SK-N-DZ (cell line): ENCODE data around the gene MYEF2.

Experiments used
- DNase-seq: peaks from one replicate; pipeline ENCODE4 v3.0.0-alpha.2; 2015; ENCODE audit warnings: low spot score

Gene MYEF2

DNA sequence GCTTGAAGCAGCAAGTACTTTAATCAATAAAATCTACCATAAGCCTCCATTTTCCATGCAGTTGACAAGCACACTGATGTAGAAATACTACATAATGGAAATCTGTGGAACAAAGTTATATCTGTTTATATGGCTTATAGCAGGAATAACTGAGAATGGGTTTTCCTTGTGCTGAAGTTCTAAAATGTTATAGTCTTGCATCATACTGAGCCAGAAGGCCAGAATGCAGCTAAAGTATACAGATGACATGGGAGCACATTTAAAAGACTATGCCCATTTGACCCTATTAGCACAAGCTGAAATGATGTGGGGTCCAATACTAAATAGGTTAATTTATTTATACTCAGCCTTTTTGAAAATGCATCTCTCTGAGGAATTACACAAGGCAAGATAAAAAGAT lies 32.2 kb downstream of the MYEF2 start:
- DNase-seq: no peak

DNA sequence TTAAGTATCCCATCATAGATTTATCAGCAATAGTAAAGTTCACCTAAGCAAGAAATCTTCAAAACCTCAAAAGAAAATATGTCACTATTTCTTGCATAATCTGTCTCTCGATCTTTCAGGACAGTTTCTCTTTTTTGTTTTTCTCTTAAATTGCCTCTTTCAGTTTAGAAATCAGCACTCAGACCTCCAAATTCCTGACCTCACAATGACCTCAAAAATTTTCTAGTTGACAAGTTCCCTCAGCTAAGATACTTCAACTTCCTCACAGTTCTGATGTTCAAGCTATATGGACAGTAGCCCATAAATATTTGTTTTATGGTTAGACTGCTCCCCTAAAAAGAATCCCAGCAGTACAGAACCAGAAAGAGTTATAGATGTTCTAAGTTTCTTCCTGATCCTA lies 33.2 kb downstream of the MYEF2 start:
- DNase-seq: no peak

DNA sequence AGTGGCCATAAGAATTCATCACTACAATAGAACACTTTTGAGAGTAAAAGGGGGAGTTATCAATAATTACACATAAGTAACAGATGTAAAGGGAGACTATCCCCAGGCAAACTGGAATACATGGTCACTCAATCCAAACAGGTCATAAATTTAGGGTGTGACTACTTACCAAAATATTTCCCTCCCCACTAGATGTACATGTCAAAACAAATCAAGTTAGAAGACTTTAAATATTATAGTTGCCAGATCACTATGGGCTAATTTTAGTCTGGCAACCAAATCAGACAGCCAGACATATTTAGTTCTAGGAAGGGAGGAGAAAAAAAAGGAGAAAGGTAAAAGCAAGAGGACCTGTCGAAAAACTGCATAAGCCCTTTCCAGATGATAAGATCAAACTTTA lies 34.2 kb downstream of the MYEF2 start:
- DNase-seq: peak; percentile 67

DNA sequence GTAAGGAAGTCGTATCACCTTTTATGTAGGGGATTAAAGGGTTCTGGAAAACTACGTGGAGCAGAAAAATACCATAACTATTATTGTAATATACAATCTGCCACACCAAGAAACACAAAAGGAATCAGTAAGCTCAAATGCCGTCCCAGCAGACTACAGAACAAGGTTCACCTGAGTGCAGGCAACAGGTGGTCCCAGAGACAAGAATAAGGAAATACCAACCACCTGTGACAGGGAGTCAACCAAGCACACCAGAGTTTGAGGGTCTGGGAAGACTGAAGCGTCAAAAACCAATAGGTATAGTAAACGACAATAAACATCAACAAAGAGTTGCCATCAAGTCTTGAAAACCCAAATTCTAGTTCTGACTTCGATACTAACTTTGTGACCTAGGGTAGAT lies 45.2 kb downstream of the MYEF2 start:
- DNase-seq: no peak

DNA sequence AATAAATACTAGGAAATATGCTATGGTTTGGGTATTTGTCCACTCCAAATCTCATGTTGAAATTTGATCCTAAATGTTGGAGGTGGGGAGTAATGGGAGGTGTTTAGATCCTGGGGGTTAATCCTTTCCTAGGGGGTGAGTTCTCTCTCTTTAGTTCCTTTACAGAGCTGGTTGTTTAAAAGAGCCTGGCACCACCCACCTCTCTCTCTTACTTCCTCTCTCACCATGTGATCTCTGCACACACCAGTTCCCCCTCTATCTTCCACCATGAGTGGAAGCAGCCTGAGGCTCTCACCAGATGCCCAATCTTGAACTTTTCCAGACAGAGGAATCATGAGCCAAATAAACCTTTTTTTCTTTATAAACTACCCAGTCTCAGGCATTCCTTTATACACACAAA lies 46.8 kb downstream of the MYEF2 start:
- DNase-seq: no peak

DNA sequence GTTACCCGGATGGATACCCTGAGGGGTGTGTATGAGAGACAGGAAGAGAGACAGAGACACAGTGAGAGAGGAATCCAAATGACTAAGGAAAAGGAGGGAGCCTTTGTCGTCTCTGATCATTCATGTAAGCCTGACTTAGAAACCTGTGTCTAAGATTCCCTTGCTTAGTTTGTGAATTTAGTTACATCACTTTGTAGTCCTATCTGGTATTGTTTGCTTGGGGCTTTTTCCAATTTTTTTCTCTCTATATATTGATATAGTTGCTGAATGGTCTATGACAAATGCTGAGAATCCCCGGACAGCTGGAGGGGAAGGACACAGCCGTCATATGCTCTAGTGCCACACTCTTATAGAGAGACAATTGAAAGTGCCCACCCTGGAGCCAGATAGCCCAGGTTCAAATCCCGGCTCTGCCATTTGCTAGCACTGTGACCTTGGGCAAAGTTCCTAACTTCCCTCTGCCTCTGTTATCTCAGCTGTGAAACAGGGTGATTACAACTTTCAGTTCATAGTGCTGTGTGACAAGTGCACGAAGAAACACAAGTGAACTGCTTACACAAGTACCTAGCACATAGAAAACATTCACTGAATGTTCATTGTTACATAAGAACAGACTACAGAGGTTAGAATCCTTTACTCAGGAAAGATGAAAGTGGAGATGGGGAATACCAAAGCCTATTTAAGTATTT lies 51.3 kb downstream of the MYEF2 start:
- no peak for DNase-seq

DNA sequence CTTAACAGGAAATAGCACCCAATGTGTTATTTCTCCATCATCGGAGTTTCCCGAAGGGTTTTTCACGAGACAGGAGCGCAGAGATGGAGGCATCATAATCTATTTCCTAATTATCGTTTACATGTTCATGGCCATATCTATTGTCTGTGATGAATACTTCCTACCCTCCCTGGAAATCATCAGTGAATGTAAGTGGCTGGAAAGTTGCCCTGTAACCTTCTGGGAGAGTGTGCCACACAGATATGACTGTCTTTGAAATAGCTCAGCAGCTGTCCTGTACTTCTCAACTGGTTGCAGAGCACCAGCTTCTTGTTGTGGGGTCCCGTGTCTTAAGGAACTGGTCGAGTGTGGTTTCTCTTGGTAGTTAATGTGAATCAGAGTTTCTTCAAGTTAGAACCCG lies 56.2 kb downstream of the MYEF2 start:
- DNase-seq: no peak

DNA sequence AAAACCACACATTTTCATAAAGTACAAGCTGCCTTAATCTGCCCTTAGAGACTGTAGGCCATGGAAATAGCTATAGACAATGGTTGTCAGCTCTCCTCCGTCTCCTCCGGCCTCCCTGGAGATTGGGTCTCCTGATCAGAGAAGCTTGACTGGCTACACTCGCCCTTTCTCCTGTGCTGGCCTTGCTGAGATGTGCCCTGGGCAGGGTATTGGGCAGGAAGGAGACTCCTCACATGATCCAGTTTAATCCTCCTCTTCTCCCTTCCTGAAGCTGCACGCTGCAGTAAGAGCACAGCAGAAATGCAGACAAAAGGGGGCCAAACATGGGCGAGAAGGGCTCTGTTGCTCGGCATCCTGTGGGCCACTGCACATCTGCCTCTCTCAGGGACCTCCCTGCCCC lies 57.4 kb downstream of the MYEF2 start, which contains the start of gene SLC24A5:
TSS of gene SLC24A5 (plus strand) at position 246 of the 400 bp plus-strand sequence. CDS start at position 301, 55 bp downstream.
- no peak for DNase-seq

DNA sequence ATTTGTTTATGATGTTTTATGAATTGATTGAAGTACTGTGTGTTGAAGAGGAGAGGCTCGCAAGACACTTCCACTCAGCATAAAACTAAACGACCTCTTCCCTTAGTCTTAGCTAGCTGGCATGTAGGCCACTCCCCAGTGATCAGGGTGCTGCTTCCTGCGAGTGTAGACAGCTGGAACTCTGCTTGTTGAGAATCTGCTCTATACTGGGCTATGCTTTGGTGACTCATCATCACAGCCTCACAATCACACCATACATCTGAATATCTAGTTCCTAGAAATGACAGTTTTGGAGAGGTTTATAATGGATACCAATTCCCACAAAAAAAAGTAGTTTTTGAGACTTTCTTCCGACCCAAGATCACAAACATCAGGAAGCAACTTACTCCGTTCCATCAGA lies 58.8 kb downstream of the MYEF2 start:
- no peak for DNase-seq

DNA sequence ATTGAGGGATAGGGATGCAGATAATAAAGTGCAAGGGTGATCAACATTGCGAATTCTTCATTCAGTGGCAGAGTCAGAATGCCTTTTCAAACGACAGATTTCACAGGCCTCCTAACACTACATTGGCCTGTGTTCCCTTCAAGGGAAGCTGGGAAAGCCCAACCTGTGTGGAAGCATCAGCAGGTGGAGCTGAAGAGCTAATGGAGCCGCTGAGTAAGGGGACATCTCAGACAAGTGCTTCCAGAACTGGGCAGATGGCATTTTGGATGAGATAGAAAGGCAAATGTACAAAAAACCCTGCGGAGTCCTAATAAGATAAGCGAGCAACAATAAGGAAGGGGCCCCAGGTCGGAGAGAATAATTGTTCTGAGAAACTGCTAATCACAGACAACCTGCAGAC lies 65.9 kb downstream of the MYEF2 start:
- peak; percentile 79 for DNase-seq

DNA sequence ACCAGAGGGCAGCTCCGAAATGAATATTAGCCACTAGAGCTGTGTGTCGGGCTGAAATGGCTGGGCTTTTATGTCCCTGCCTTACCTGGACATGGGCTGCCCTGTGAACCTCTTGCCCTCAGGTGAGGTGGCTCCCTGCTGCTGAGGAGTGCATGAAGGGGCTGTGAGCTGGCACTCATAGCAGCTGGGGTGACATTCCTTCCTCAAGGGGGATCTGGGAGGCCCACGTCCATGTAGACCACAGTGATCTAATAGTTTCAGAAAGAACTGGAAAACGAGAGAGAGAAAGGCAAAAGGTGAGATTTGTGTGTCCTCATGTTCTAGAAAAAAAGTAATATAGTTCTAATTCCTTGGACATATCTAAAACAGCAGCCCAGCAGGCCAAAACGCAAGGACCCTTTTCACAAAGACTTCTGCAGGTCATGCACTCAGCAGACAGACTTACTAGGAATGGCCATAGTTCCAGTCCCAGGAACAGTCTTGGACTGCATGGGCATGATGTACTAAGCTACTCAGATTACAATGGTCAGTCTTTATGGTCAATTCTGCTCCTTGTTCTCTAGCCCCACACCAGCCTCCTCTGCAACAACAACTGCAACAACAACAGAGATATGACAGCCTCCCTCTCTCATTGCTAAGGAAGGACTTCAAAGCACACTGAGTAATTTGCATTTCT lies 68.1 kb downstream of the MYEF2 start:
- no peak for DNase-seq

DNA sequence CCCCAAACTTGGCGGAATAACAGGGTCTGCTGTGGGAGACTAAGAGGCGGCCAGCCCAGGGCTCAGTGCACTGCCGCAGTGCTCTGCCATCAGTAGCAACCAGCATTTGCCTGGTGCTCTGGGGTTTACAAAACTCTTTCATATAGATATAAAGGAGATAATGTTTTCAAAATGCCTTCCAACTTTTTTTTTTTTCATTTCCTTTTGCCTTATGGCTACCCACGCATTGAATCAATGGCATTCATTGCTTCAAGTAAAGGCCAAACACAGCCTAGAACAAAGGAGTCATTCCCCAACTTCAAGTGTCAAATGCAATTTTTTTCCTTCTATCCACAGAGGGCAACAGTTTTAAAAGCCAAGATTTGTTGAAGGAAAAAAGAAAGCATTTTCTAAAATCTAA lies 68.9 kb downstream of the MYEF2 start:
- DNase-seq: no peak

DNA sequence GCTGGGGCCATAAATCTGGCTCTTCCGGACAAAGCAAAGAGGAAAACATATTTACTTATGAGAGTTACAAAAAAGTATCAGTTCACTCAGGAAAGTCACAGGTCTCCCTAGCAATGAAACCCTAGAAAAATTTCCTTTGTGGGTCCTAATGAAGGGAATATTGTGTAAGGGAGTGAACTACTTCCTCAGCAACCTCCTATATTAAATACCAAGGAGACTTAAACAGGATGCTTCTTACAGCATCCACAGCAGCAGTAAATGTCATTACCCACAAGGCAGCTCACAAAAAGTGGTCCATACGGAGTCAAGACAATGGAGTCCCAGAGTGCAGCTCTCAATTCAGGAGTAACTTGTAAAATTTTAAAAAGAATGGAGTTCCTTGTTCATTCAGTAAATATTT lies 72.2 kb downstream of the MYEF2 start:
- no peak for DNase-seq

DNA sequence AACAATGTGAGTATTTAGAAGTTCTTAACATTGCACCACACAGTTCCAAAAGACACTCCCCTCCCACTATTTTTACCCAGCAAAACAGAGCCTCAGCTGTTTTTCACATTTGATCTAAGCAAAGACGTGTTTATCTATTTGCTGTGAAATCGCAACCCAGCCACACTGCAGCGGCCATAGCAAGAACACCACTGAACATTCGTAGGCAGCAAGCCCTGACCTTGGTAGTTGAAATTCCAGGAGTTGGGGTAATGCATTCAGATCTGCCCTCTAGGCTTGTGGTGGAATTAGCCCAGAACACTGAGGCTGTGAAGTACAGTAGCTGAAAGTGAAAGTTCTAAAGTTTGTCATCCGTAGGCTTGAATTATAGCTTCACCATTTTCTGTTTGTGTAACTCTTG lies 74.4 kb downstream of the MYEF2 start:
- DNase-seq: no peak

DNA sequence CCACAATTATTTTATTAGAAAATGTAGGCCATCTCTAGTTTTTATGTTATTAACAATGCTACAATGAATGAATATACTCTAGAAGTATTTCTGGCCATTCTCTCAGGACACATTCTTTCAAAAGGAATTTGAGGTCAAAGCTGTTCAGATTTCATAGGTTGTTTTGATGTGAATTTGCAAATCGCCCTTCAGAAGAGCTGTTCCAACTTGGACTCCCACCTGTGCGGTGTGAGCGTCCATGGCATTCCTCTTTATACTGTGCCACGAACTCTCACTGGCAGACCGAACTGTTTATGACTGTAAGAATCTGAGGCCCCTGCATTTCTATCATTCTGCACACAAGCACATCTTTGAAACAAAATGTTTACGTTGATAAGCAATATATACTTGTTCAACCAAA lies 75.9 kb downstream of the MYEF2 start:
- no peak for DNase-seq

DNA sequence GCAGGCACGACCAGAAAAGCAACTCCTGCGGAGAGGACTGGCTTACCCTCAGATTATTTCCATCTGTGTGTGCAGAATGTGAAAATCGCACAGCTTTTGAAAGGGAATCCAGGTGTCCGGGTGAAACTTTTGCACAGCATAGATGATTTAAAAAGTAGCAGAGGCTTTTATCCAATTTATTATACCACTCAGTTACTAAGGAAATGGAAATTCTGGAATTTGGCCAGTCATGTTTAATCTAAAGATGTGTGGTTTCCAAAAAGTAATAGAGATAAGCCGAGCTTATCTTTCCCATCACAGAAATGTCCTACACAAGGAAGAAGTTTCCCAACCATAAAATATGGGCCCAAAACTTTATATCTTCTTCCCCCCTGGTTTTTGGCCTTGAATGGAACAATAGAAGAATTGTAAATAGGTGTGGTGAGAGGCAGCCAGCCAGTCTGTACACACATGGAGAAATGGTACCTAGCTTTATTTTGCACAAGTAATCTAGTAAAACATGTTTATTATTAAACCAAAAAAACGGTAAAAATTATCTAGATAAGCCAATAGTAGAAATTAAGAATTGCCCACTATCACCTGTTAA lies 76.6 kb downstream of the MYEF2 start:
- no peak for DNase-seq

DNA sequence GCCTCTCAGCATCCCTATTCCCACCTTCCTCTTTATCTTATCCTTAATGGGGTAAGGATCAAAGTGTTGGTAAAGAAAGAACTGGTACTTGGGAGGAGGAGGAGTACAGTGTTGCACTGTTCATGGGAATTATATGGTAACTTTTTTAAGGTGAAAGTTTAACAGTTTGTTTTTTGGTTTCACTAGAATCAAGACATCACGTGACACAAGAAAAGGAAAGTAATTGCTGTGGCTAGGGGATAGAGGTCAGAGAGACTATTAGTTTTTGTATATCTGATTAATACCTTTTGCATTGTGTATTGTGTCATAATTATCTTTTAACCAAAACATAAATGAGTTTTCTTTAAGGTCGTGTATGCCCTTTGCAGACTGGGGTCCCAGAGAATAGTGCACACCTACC lies 80.8 kb downstream of the MYEF2 start:
- DNase-seq: no peak

DNA sequence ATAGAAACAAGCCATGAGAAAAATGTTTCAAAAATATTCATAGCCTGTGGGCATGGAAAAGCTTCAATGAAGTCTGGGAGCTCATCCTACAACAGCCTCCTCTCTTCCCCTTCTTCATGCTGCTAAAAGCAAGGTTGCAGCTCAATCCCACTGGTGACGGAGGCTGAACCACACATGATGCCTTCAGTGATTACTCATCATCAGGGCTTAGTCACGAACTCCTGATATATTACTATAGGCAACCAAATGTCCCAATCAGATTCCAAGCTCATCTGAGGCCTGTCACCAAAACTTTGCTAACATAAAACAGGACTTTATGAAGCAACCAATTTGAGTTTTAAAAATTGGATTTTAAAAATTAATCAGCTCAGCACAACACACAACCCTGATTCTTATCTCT lies 81.3 kb downstream of the MYEF2 start:
- DNase-seq: no peak

DNA sequence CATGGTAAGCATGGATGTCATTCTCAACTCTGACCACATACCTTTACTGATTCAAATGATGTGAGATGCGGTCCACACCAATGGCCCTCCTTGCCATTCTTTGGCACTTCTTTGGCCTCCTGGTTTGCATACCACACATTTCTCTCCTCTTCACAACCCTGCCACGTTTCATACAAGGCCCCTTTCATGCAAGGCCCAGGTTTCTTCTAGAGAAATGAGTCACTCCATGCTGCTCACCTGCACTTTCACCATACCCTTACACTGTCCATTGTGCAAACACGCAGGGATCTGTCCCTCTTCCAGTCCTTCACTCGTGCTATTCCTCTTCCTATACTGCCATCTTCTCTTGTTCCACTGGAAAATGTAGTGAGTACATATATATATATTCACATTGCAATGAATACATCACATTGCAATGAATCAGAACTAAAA lies 81.7 kb downstream of the MYEF2 start:
- DNase-seq: no peak

DNA sequence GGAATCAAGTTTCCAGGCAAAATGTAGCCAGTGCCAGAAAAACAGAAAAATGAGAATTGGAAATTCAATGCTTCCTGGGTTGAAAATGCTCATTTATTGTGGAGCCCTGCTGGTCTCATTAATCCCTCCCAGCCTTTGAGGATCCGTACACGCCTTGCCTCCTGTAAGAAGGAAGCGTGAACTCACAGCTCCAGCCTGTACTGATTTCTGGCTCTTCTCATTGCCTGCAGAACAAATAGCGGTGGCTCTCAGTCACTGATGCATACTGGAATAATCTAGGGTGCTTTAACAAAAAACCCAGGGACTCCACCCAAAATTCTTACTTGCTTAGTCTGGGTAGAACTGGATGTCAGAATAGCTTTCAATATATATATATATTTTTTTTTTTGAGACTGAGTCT lies 86.6 kb downstream of the MYEF2 start:
- no peak for DNase-seq

DNA sequence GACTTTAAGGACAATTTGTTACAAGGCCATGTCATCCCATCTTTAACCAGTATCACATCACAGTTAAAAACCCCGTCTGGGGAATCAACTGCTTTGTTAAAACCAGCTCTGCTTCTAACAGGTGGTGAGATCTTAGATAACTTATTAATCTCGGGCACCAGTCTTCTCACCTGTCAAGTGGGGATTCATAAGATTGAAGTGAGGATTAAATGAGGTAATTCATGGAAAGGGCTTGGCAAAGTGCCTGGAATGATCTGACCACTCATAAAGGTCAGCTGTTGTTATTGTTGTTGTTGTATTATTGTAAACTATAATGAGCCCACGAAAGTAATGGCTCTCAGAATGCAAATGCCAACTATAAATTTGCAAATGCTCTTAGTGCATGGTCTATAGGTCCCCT lies 87.4 kb downstream of the MYEF2 start:
- no peak for DNase-seq

DNA sequence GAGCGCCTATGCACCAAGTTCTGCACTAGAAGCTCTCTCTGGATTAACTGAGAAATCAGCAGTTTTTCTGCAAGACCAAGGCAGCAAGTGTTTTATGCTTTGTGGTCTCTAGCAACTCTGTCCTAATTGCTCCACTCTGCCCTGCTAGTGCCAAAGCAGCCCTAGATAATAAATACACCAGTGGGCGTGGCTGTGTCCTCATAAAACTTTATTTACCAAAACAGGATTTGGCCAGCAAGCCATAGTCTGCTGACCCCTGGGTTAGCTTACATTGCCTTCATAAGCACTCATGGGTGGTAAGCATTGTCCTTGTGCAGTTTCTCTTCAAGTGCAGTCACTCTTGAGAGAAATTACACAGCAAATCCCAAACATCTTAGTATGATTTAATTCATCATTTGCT lies 88.0 kb downstream of the MYEF2 start:
- no peak for DNase-seq

DNA sequence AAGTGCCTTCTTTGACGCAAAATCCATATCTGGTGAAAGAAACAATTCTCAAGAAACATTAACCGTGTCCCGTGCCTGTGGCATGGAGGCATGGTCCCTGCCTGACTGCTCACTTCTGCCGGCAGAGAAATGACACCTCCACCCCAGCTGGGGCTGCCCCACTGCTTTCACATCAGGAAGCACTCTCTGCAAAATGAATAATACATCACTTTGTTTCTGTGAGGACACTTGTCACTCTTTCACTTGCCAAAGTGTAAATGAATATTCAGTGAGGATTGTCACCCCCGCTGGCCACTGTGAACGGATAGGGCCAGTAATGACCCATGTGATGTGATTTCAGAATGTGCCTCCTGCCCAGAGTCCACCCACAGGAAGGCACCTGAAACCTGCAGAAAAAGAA lies 88.4 kb downstream of the MYEF2 start:
- no peak for DNase-seq
